MM.1S (cell line): Measurements from ENCODE around the gene PTPRZ1.

Experiments
- DNase-seq: peaks from one replicate; pipeline ENCODE4 v3.0.0-alpha.2; 2015
- H2AFZ ChIP-seq: fragments of 300-600 bp; sonication (generic); 2 replicates; pipeline ENCODE4 v1.6.0; 2016; ENCODE audit warnings: antibody characterized with exemption, low read length
- H3F3A ChIP-seq: fragments of 300-600 bp; sonication (generic); 2 replicates; pipeline ENCODE4 v1.6.1; 2016; ENCODE audit warnings: mild to moderate bottlenecking, antibody characterized with exemption, low read length, moderate library complexity, mixed read lengths; ENCODE audit not compliant: insufficient read depth
- H3K27ac ChIP-seq: fragments of 300-600 bp; sonication (generic); 2 replicates; pipeline ENCODE4 v1.5.1; 2016; ENCODE audit warnings: mild to moderate bottlenecking, low read length
- H3K27me3 ChIP-seq: fragments of 300-600 bp; sonication (generic); replicated peaks from 2 replicates; pipeline ENCODE4 v1.6.0; 2016; ENCODE audit warnings: low read length; ENCODE audit not compliant: insufficient read depth
- H3K36me3 ChIP-seq: fragments of 300-600 bp; sonication (generic); replicated peaks from 2 replicates; pipeline ENCODE4 v1.6.1; 2016; ENCODE audit warnings: mild to moderate bottlenecking, low read length, mixed read lengths; ENCODE audit not compliant: insufficient read depth
- H3K4me1 ChIP-seq: fragments of 300-600 bp; sonication (generic); 2 replicates; pipeline ENCODE4 v1.6.1; 2016; ENCODE audit warnings: low read length, mixed read lengths
- H3K4me2 ChIP-seq: fragments of 300-600 bp; sonication (generic); 2 replicates; pipeline ENCODE4 v1.6.0; 2016; ENCODE audit warnings: low read depth, low read length
- H3K4me3 ChIP-seq: fragments of 300-600 bp; sonication (generic); 2 replicates; pipeline ENCODE4 v1.5.1; 2016; ENCODE audit warnings: low read length, mixed read lengths
- H3K79me2 ChIP-seq: fragments of 300-600 bp; sonication (generic); 2 replicates; pipeline ENCODE4 v1.6.1; 2016; ENCODE audit warnings: mixed run types, low read length, mixed read lengths
- H3K9ac ChIP-seq: fragments of 300-600 bp; sonication (generic); 2 replicates; pipeline ENCODE4 v1.6.1; 2016; ENCODE audit warnings: low read length, mixed read lengths
- H3K9me2 ChIP-seq: fragments of 300-600 bp; sonication (generic); replicated peaks from 2 replicates; pipeline ENCODE4 v1.6.1; 2016; ENCODE audit warnings: mild to moderate bottlenecking, low read length, mixed read lengths; ENCODE audit not compliant: insufficient read depth
- H3K9me3 ChIP-seq: fragments of 300-600 bp; sonication (generic); replicated peaks from 2 replicates; pipeline ENCODE4 v1.6.1; 2016; ENCODE audit warnings: mild to moderate bottlenecking, low read length, mixed read lengths; ENCODE audit not compliant: insufficient read depth
- H4K20me1 ChIP-seq: fragments of 300-600 bp; sonication (generic); 2 replicates; pipeline ENCODE4 v1.6.1; 2016; ENCODE audit warnings: mild to moderate bottlenecking, low read length, moderate library complexity, mixed read lengths; ENCODE audit not compliant: insufficient read depth
- EZH2 ChIP-seq: fragments of 300-600 bp; sonication (generic); optimal IDR thresholded peaks from 2 replicates; pipeline ENCODE3; 2017; ENCODE audit warnings: low read depth, mild to moderate bottlenecking, antibody characterized with exemption, low read length, mixed read lengths
- EZH2phosphoT487 ChIP-seq: fragments of 300-600 bp; sonication (generic); IDR thresholded peaks from 2 replicates; pipeline ENCODE4 v1.6.1; 2018; ENCODE audit warnings: antibody characterized with exemption, low read length
- TF ChIP-seq, protein P1 (sequence below): fragments of 300-600 bp; sonication (generic); IDR thresholded peaks from 2 replicates; pipeline ENCODE4 v1.5.1; 2016; ENCODE audit warnings: antibody characterized with exemption, low read length, mixed read lengths

PTPRZ1 gene

GRCh38 chr7:121909716-121910345 lies 36.9 kb downstream of the PTPRZ1 start:
- DNase-seq: no peak
- Histone ChIP-seq H3K27me3 (no peaks in the 10 kb centered on the region), H3K9me3 (no peaks in the 10 kb centered on the region), H3K4me2 (no peak overlapping the region), H3F3A (peaks cover 5% of the 10 kb centered on the region; the same call in 1 of the 2 replicates), H3K9me2 (no peaks in the 10 kb centered on the region), H3K4me3 (no peak overlapping the region), H3K9ac (no peak overlapping the region), H3K4me1 (peaks cover 16% of the 10 kb centered on the region), H4K20me1 (no peaks in the 10 kb centered on the region), H2AFZ (no peak overlapping the region), H3K79me2 (no peaks in the 10 kb centered on the region), H3K27ac (no peak overlapping the region), H3K36me3 (no peaks in the 10 kb centered on the region)
- TF ChIP-seq EZH2: no peak
- TF ChIP-seq, protein P1, sequence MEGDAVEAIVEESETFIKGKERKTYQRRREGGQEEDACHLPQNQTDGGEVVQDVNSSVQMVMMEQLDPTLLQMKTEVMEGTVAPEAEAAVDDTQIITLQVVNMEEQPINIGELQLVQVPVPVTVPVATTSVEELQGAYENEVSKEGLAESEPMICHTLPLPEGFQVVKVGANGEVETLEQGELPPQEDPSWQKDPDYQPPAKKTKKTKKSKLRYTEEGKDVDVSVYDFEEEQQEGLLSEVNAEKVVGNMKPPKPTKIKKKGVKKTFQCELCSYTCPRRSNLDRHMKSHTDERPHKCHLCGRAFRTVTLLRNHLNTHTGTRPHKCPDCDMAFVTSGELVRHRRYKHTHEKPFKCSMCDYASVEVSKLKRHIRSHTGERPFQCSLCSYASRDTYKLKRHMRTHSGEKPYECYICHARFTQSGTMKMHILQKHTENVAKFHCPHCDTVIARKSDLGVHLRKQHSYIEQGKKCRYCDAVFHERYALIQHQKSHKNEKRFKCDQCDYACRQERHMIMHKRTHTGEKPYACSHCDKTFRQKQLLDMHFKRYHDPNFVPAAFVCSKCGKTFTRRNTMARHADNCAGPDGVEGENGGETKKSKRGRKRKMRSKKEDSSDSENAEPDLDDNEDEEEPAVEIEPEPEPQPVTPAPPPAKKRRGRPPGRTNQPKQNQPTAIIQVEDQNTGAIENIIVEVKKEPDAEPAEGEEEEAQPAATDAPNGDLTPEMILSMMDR: no peak
- TF ChIP-seq EZH2phosphoT487: no peak

- Histone ChIP-seq H3F3A (peaks cover 5% of the 10 kb centered on the region; the same call in 1 of the 2 replicates), H3K9me3 (no peaks in the 10 kb centered on the region), H3K27me3 (no peaks in the 10 kb centered on the region), H4K20me1 (no peaks in the 10 kb centered on the region), H3K4me2 (peak overlapping the region; percentile 63), H3K36me3 (no peaks in the 10 kb centered on the region), H3K9me2 (no peaks in the 10 kb centered on the region), H3K79me2 (no peaks in the 10 kb centered on the region), H3K4me1 (peaks cover 16% of the 10 kb centered on the region), H3K4me3 (peak overlapping the region; percentile 3; the same call in 1 of the 2 replicates), H3K27ac (peak overlapping the region; percentile 30; the same call in 1 of the 2 replicates), H2AFZ (peak overlapping the region; percentile 24), H3K9ac (0 out of 2 replicates have a peak overlapping the region, but pooled peaks have one; percentile 4)
- no peak for TF ChIP-seq EZH2phosphoT487
- TF ChIP-seq, protein P1: no peak
- TF ChIP-seq EZH2: no peak
- peak; percentile 78 for DNase-seq
Observed at GRCh38 chr7:121913947-121914675, 41.1 kb downstream of the PTPRZ1 start.

GRCh38 chr7:121914676-121915279 lies 41.8 kb downstream of the PTPRZ1 start:
- H3K27ac ChIP-seq: no peak overlapping the region
- H3K9me2 ChIP-seq: no peaks in the 10 kb centered on the region
- H3K4me3 ChIP-seq: no peak overlapping the region
- H3F3A ChIP-seq: peaks cover 5% of the 10 kb centered on the region; the same call in 1 of the 2 replicates
- no peaks in the 10 kb centered on the region for H3K27me3 ChIP-seq
- no peak overlapping the region for H3K9ac ChIP-seq
- H4K20me1 ChIP-seq: no peaks in the 10 kb centered on the region
- H3K36me3 ChIP-seq: no peaks in the 10 kb centered on the region
- DNase-seq: no peak
- H2AFZ ChIP-seq: peak overlapping the region; percentile 24; the same call in 1 of the 2 replicates
- H3K4me2 ChIP-seq: peak overlapping the region; percentile 63; the same call in 1 of the 2 replicates
- H3K79me2 ChIP-seq: no peaks in the 10 kb centered on the region
- no peaks in the 10 kb centered on the region for H3K9me3 ChIP-seq
- H3K4me1 ChIP-seq: peaks cover 16% of the 10 kb centered on the region
- no peak for TF ChIP-seq EZH2
- TF ChIP-seq, protein P1: no peak
- TF ChIP-seq EZH2phosphoT487: no peak
